ENCODE data around the gene EME1. TPM values are rescaled to one million over a fixed set of nuclear protein-coding genes. Genes with fewer than 3 reads are reported as not detected.
"Not testable (repeated sequence)": the region's sequence is repeated elsewhere in the genome, so short reads cannot be mapped to it uniquely, and the experiment has no call there.

The EME1 gene
- total and polyA plus RNA-seq, 8 donors, result 0.19 to 0.94 (median 0.41) TPM; not detected in 2

GRCh38 chr17:50329716-50330115 lies 43.3 kb upstream of the EME1 start:
- H3K27ac ChIP-seq, result no peak overlapping the region
- WGBS, 2 donors, result 88 to 94% methylated on average over 3 of the region's 3 CpGs
- no peaks in the 10 kb centered on the region for H3K4me1 ChIP-seq
- intact Hi-C loops (cut with DNase I), result no loop called here
- H3K9me3 ChIP-seq, result no peaks in the 10 kb centered on the region
- H3K4me3 ChIP-seq, result no peak overlapping the region
- no peak for FAIRE-seq
- ATAC-seq, result no peak
- no peak for TF ChIP-seq CTCF (IDR thresholded peaks at IDR 0.05)
- no peak for DNase-seq
- no peaks in the 10 kb centered on the region for H3K27me3 ChIP-seq
- no peaks in the 10 kb centered on the region for H3K36me3 ChIP-seq

DNA sequence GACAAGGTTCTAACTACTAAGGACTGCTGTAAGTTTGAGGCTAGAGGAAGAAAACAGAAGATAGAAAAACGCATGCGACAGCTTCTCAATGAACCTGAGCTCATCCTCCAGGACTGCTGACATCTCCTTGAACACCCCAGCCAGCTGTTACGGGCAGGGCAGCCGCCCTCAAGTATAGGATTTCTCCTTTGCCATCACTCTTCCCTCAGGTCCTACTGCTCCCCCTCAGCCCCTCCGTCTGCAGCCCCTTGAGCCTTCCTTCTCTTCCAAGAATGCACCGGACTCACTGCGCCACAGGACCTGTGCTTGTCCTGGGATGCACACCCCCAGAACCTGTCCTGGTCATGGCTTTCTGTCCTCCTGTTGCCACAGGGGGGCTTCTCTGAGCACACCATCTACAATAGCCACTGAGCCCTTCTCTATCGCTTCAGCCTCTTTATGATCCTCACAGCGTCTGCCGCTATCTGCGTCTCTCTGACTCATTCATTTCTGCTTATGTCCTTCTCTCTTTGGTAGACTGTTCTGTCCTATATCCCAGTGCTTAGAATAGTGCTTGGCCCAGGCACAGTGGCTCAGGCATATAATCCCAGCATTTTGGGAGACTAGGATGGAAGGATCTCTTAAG lies 42.8 kb upstream of the EME1 start:
- 87 to 91% methylated on average over 11 of the region's 11 CpGs for WGBS, 2 donors
- DNase-seq, result no peak
- intact Hi-C loops (cut with DNase I), result no loop called here
- H3K4me1 ChIP-seq, result no peaks in the 10 kb centered on the region
- H3K27me3 ChIP-seq, result no peaks in the 10 kb centered on the region
- no peak overlapping the region for H3K4me3 ChIP-seq
- no peak overlapping the region for H3K27ac ChIP-seq
- no peak for TF ChIP-seq CTCF (IDR thresholded peaks at IDR 0.05)
- no peaks in the 10 kb centered on the region for H3K9me3 ChIP-seq
- no peak for FAIRE-seq
- no peaks in the 10 kb centered on the region for H3K36me3 ChIP-seq
- no peak for ATAC-seq

- no peak for DNase-seq
- H3K36me3 ChIP-seq, result no peaks in the 10 kb centered on the region
- no peak for FAIRE-seq
- ATAC-seq, result no peak
- no peak for TF ChIP-seq CTCF (IDR thresholded peaks at IDR 0.05)
- no peak overlapping the region for H3K4me3 ChIP-seq
- H3K27me3 ChIP-seq, result no peaks in the 10 kb centered on the region
- no peak overlapping the region for H3K27ac ChIP-seq
- no peaks in the 10 kb centered on the region for H3K9me3 ChIP-seq
- H3K4me1 ChIP-seq, result no peaks in the 10 kb centered on the region
- intact Hi-C loops (cut with DNase I), result no loop called here
- WGBS, 2 donors, result 76 to 87% methylated on average over 4 of the region's 4 CpGs
Measured at GRCh38 chr17:50331085-50331791, 41.8 kb upstream of the EME1 start.

DNA sequence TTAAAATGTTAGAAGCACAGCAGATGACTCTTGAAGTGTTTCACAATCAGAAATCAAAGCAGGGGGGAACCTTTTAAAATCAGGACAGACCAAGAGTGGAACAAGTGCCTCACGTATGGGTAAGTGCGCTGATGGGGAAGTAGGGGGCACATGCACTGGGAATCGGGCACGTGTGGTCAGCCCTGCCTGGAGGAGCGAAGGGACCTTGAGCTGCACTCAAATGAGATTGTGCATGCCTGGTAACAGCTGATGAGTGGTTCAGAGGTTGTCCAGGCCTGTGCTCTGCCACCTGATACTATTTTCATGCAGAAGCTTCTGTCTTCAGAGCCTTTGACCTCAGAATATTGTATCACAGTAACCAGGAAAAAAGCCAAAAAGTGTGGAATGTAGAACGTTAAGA lies 40.8 kb upstream of the EME1 start:
- H3K4me3 ChIP-seq, result no peak overlapping the region
- FAIRE-seq, result no peak
- H3K27me3 ChIP-seq, result no peaks in the 10 kb centered on the region
- H3K27ac ChIP-seq, result no peak overlapping the region
- no peaks in the 10 kb centered on the region for H3K9me3 ChIP-seq
- no peak for ATAC-seq
- H3K36me3 ChIP-seq, result no peaks in the 10 kb centered on the region
- intact Hi-C loops (cut with DNase I), result no loop called here
- no peak for DNase-seq
- H3K4me1 ChIP-seq, result no peaks in the 10 kb centered on the region
- no peak for TF ChIP-seq CTCF (IDR thresholded peaks at IDR 0.05)
- 42% methylated on average over 6 of the region's 6 CpGs for WGBS, 2 donors

DNA sequence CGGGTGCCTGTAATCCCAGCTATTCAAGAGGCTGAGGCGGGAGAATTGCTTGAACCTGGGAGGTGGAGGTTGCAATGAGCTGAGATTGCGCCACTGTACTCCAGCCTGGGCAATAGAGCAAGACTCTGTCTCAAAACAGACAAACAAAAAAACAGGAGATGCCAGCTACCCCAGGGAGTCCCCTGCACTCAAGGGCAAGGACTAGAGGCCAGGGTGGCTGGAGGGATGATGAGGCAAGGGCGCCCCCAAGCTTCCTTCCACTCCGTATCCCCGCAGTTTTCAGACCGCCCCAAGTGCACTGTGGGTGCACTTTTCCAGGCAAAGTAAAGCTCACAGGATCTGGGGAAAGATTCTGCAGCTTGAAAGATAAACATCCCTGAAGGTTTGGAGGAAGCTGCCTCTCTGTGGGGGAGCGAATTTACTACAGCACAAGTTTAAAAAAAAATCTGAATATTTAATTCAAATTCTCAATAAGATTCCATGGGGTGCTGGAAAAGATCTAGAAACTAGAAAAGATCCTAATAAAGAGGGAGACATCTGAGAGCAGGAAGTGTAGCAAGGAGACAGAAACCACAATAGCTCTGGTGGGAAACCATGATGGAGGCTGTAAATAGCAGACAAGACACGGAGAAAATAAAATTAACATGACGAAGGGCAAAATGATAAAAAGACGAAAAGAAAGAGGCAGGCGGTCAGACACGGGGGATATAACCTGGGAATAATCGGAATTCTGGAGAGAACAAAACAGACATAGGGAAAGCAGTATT lies 39.6 kb upstream of the EME1 start:
- intact Hi-C loops (cut with DNase I); FAIRE-seq; H3K36me3 ChIP-seq; H3K9me3 ChIP-seq; H3K4me3 ChIP-seq; H3K27me3 ChIP-seq; H3K27ac ChIP-seq; H3K4me1 ChIP-seq; ATAC-seq: not testable (repeated sequence)
- DNase-seq, result peak in 1 of 6 donors; percentile 7
- WGBS, 2 donors, result 73 to 77% methylated on average over 14 of the region's 14 CpGs
